ENCODE data around the gene CDC42BPG. TPM values are rescaled to one million over a fixed set of nuclear protein-coding genes. Genes with fewer than 3 reads are reported as not detected.

CDC42BPG gene
- total RNA-seq, 1 experiment from 2014 or later: 24.9 TPM

DNA sequence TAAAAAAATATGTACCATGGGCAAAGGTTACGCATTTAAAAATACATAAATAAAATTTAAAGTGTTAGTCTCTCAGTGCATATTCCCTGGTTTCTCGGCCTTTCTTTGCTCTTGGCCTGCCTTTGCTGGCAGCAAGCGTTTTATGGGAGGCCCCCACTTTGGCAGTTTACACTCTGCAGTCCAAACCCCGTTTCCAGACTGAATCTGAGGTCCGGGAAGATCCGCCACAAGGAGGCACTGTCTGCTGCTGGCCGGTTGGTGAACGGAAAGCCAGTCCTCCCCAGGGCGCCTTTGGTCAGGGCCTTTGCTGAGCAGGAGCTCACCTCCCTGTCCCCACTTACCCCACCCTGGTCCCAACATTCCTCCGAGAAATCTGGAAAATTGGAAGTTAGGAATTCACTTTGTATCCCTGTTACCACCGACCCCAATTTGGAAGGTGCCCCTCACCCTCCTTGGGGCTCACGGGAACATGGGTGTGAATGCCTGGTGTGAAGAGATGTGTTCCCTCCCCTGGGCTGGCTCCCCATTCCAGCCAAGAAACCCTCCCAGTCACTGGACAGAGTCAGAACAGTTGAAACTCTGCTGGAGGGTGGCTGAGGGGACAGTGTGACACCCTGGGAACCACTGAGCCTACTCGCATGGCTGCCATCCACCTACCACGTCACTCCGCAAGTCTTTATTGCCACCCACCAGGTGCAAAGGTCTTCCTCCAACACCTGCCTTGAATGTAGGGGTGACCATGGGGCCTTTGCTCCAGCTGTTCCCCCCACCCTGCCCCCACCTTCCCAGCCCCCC is 56.7 kb downstream of the CDC42BPG start:
- Histone ChIP-seq H3K27ac (ENCODE audit: insufficient read length, low read depth, low read length) (no peak overlapping the region), H4K5ac (ENCODE audit: insufficient read length, low read depth, low read length) (no peak overlapping the region), H3K79me1 (ENCODE audit: insufficient read depth, low read depth, low read length, poor library complexity, severe bottlenecking) (no peaks in the 10 kb centered on the region), H3K56ac (ENCODE audit: insufficient read length, low read depth, low read length) (no peak overlapping the region), H3K79me2 (ENCODE audit: insufficient read depth, low read length) (no peaks in the 10 kb centered on the region), H2BK120ac (ENCODE audit: low read depth, low read length, poor library complexity, severe bottlenecking) (no peak overlapping the region), H3K9me3 (ENCODE audit: control insufficient read depth, low read depth, low read length) (no peaks in the 10 kb centered on the region), H2AFZ (ENCODE audit: low read length) (no peak overlapping the region), H4K8ac (replicated peaks; ENCODE audit: insufficient read length, low read depth, low read length) (no peak overlapping the region), H2BK15ac (ENCODE audit: low read depth, low read length) (no peak overlapping the region), H2AK5ac (ENCODE audit: insufficient read length, low read length) (no peak overlapping the region), H3K14ac (ENCODE audit: insufficient read depth, low read length) (no peak overlapping the region), H3T11ph (ENCODE audit: low read length) (no peak overlapping the region), H3K23ac (ENCODE audit: insufficient read length, low read depth, low read length) (no peak overlapping the region), H3K23me2 (ENCODE audit: insufficient read length, low read depth, low read length, poor library complexity, severe bottlenecking) (no peaks in the 10 kb centered on the region), H3K4me2 (ENCODE audit: insufficient read depth, insufficient read length, low read length) (no peak overlapping the region), H3K4ac (ENCODE audit: low read depth, low read length) (no peak overlapping the region), H3K4me1 (ENCODE audit: insufficient read depth, low read length) (no peaks in the 10 kb centered on the region), H2BK5ac (ENCODE audit: insufficient read length, low read length) (no peak overlapping the region), H3K9ac (ENCODE audit: extremely low read depth, insufficient read length, low read length) (no peak overlapping the region), H3K27me3 (ENCODE audit: insufficient read depth, low read length) (no peaks in the 10 kb centered on the region), H2BK20ac (ENCODE audit: low read depth, low read length, poor library complexity, severe bottlenecking) (no peak overlapping the region), H2BK12ac (ENCODE audit: insufficient read length, low read depth, low read length) (no peak overlapping the region), H3K18ac (ENCODE audit: insufficient read length, low read depth, low read length) (no peak overlapping the region), H4K20me1 (ENCODE audit: control insufficient read depth, insufficient read depth, insufficient read length) (no peaks in the 10 kb centered on the region), H4K91ac (ENCODE audit: insufficient read length, low read depth, low read length) (no peak overlapping the region)
- 0 out of 4 replicates have a peak, but pooled peaks cover 0 to 2% of the 10 kb centered on the region in 2 experiments for H3K4me1 Mint-ChIP-seq
- WGBS (ENCODE audit: extremely low coverage, insufficient read length, low lambda C conversion rate): no CpG with 5 or more reads among the region's 15 CpGs
- no peaks in the 10 kb centered on the region for H3K27me3 Mint-ChIP-seq (ENCODE audit: low read depth)
- peak; percentile 76 for DNase-seq
- peaks cover 0 to 6% (median 2%) of the 10 kb centered on the region in 3 experiments; a peak in 2 of 7 replicates for H3K36me3 Mint-ChIP-seq (ENCODE audit: insufficient read depth in 1 of 3, low read depth in 3 of 3)
- H3K27ac Mint-ChIP-seq: no peak overlapping the region; a peak in 1 of 7 replicates
- no peak overlapping the region for H3K4me3 Mint-ChIP-seq
- TF ChIP-seq, protein P1, sequence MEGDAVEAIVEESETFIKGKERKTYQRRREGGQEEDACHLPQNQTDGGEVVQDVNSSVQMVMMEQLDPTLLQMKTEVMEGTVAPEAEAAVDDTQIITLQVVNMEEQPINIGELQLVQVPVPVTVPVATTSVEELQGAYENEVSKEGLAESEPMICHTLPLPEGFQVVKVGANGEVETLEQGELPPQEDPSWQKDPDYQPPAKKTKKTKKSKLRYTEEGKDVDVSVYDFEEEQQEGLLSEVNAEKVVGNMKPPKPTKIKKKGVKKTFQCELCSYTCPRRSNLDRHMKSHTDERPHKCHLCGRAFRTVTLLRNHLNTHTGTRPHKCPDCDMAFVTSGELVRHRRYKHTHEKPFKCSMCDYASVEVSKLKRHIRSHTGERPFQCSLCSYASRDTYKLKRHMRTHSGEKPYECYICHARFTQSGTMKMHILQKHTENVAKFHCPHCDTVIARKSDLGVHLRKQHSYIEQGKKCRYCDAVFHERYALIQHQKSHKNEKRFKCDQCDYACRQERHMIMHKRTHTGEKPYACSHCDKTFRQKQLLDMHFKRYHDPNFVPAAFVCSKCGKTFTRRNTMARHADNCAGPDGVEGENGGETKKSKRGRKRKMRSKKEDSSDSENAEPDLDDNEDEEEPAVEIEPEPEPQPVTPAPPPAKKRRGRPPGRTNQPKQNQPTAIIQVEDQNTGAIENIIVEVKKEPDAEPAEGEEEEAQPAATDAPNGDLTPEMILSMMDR (conservative IDR thresholded peaks at IDR 0.05): peak; percentile 87
- H3K9me3 Mint-ChIP-seq: no peaks in the 10 kb centered on the region
